Body of pancreas (tissue), 4 donors: ENCODE measurements around the gene FAM98C.

ENCODE experiments used
- POLR2A ChIP-seq, 3 donors: fragments of 450-650 bp; IDR thresholded peaks; one replicate each; pipeline ENCODE4 v1.6.1; 2016; ENCODE audit warnings: antibody characterized with exemption in 3 of 3, mild to moderate bottlenecking in 2 of 3
- TF ChIP-seq, protein P1 (sequence below), 7 experiments: fragments of 450-650 bp in 4 of 7; fragments of 200-600 bp in 3 of 7; sonication (generic) in 3 of 7; IDR thresholded peaks; one replicate each; pipeline ENCODE4 v1.5.1; 2016 to 2019; ENCODE audit warnings: antibody characterized with exemption in 7 of 7

DNA sequence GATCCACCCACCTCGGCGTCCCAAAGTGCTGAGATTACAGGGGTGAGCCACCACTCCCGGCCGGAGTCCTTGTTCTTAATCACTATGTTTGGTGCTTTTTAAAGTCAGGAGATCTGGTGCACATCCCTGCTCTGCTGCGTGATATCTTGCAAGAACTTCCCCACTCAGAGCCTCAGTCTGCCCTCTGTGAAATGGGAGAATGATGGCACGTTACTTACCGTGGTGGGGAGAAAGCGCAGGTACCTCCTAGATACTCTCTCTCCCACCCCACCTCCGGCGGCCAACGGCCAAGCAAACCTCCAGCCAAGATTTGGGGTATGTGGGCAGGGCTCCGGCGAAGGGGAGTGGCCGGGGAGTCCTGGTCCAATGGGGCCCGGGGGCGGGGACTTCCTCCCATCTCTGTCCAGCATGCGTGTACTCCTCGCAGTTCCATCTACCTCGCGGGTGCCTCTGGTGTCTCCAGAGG, 30.4 kb downstream of the FAM98C start, which contains the start of gene RYR1:
- TF ChIP-seq, protein P1, sequence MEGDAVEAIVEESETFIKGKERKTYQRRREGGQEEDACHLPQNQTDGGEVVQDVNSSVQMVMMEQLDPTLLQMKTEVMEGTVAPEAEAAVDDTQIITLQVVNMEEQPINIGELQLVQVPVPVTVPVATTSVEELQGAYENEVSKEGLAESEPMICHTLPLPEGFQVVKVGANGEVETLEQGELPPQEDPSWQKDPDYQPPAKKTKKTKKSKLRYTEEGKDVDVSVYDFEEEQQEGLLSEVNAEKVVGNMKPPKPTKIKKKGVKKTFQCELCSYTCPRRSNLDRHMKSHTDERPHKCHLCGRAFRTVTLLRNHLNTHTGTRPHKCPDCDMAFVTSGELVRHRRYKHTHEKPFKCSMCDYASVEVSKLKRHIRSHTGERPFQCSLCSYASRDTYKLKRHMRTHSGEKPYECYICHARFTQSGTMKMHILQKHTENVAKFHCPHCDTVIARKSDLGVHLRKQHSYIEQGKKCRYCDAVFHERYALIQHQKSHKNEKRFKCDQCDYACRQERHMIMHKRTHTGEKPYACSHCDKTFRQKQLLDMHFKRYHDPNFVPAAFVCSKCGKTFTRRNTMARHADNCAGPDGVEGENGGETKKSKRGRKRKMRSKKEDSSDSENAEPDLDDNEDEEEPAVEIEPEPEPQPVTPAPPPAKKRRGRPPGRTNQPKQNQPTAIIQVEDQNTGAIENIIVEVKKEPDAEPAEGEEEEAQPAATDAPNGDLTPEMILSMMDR (IDR thresholded peaks at IDR 0.05) = no peak
- TF ChIP-seq POLR2A (IDR thresholded peaks at IDR 0.05) = no peak
